ENCODE data around the gene PDS5A. TPM values are rescaled to one million over a fixed set of nuclear protein-coding genes. Genes with fewer than 3 reads are reported as not detected.

The PDS5A gene
- total and polyA plus RNA-seq, 2 of the 13 experiments (the other 11 are each of a cell fraction or from before 2014, with no cell fraction given): 31.8 to 57.0 TPM

DNA sequence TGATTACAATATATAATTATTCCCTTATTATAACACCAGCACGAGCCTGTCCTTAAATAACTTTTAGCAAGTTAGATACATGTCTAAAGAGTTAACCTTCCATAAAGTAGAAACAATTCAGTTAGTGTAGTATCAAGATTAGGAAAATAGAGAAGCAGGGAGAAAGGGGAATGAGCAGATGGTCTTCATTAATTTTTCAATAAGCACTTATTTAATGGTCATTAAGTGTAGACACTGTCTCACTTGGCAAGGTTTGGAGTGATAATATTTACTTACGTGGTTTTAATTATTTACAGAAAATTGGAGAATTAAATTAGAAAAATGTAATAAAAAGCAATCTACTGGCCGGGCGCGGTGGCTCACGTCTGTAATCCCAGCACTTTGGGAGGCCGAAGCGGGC, 99.7 kb downstream of the PDS5A start:
- H3K27me3 ChIP-seq (ENCODE audit: control insufficient read depth in 1 of 2, insufficient read depth in 2 of 2, low read length in 2 of 2): no peaks in the 10 kb centered on the region; a peak in 1 of 5 replicates
- H3K4me2 ChIP-seq (ENCODE audit: low read depth, low read length): no peak overlapping the region
- H3K27ac ChIP-seq (ENCODE audit: extremely low read length, insufficient read depth, low read length): no peak overlapping the region
- H4K20me1 ChIP-seq (ENCODE audit: insufficient read depth, low read length): no peaks in the 10 kb centered on the region
- FAIRE-seq (no peak), ATAC-seq (no peak), DNase-seq (ENCODE audit: low spot score) (no peak)
- BruUV-seq (replicated peaks): no TSS peak
- no peaks in the 10 kb centered on the region for H3K79me2 ChIP-seq (ENCODE audit: insufficient read depth, low read length)
- intact Hi-C loops (cut with micrococcal nuclease; ENCODE audit: unreplicated experiment): no loop called here
- ChIA-PET CTCF (ENCODE audit: low intra/inter-chr PET ratio, low total read pairs) (no interaction called here), POLR2A (no interaction called here)
- TF ChIP-seq ZNF550 (CRISPR knock-in tag; IDR thresholded peaks at IDR 0.05; ENCODE audit: borderline replicate concordance) (no peak), ZEB1 (IDR thresholded peaks at IDR 0.05; ENCODE audit: insufficient replicate concordance, low read depth) (no peak), ZNF773 (CRISPR knock-in tag; IDR thresholded peaks at IDR 0.05; ENCODE audit: borderline replicate concordance) (no peak), RNF2 (conservative IDR thresholded peaks at IDR 0.05; ENCODE audit: low read depth) (no peak), ZNF619 (CRISPR knock-in tag; IDR thresholded peaks at IDR 0.05) (no peak), ZNF234 (CRISPR knock-in tag; conservative IDR thresholded peaks at IDR 0.05) (no peak), NFE2L2 (IDR thresholded peaks at IDR 0.05; ENCODE audit: low read length) (no peak), NKX3-1 (CRISPR knock-in tag; IDR thresholded peaks at IDR 0.05) (no peak), ZNF136 (CRISPR knock-in tag; IDR thresholded peaks at IDR 0.05; ENCODE audit: low read depth) (no peak), ZNF7 (CRISPR knock-in tag; IDR thresholded peaks at IDR 0.05) (no peak), PITX1 (CRISPR knock-in tag; IDR thresholded peaks at IDR 0.05) (no peak), ZNF788 (CRISPR knock-in tag; IDR thresholded peaks at IDR 0.05; ENCODE audit: borderline replicate concordance) (no peak), RFX5 (IDR thresholded peaks at IDR 0.05; ENCODE audit: low read depth, low read length) (no peak), NR2C2 (CRISPR knock-in tag; IDR thresholded peaks at IDR 0.05; ENCODE audit: borderline replicate concordance) (no peak), MEIS1 (CRISPR knock-in tag; IDR thresholded peaks at IDR 0.05; ENCODE audit: borderline replicate concordance) (no peak)
- TF ChIP-seq, protein P1, sequence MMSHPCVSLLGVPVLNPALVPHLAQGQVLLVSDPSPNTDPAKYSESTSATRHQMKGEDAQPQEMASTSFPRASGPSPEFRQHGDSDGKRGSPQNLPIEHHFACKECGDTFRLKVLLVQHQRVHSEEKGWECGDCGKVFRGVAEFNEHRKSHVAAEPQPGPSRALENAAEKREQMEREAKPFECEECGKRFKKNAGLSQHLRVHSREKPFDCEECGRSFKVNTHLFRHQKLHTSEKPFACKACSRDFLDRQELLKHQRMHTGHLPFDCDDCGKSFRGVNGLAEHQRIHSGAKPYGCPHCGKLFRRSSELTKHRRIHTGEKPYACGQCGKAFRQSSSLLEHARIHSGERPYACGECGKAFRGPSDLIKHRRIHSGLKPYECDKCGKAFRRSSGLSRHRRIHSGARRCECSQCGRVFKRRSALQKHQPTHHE (CRISPR knock-in tag; IDR thresholded peaks at IDR 0.05; ENCODE audit: borderline replicate concordance): no peak
- H2AFZ ChIP-seq (ENCODE audit: low read length): no peak overlapping the region
- no peaks in the 10 kb centered on the region for H3K9me3 ChIP-seq (ENCODE audit: low read length)
- no peaks in the 10 kb centered on the region for H3K4me1 ChIP-seq (ENCODE audit: insufficient read depth, low read length)
- peaks cover 8 to 54% of the 10 kb centered on the region in 2 experiments; a peak in 3 of 5 replicates for H3K36me3 ChIP-seq (replicated peaks in 1 of 2; ENCODE audit: control insufficient read depth in 1 of 2, insufficient read depth in 2 of 2, low read length in 2 of 2)
- 99% methylated on average over 8 of the region's 8 CpGs for WGBS (ENCODE audit: low lambda C conversion rate)
- H3K9ac ChIP-seq (ENCODE audit: insufficient read depth, low read depth, low read length): no peak overlapping the region
- in situ Hi-C loops (cut with HindIII; ENCODE audit: extremely low pct_ligation_motif_present, low pct_unique_long_range_greater_than_20kb): no loop called here
- no peak overlapping the region for H3K4me3 ChIP-seq (replicated peaks in 1 of 3; ENCODE audit: insufficient read depth in 1 of 3, low read depth in 2 of 3, low read length in 3 of 3)

Measured in HepG2 (cell line).